NCI-H82 (cell line): Measurements from ENCODE around the gene APOBEC3B.
"Not testable (repeated sequence)": the region's sequence is repeated elsewhere in the genome, so short reads cannot be mapped to it uniquely, and the experiment has no call there.

Experiments used
- DNase-seq: peaks from one replicate; lab custom pipeline; 2025; lab: John Stamatoyannopoulos, UW

The APOBEC3B gene

DNA sequence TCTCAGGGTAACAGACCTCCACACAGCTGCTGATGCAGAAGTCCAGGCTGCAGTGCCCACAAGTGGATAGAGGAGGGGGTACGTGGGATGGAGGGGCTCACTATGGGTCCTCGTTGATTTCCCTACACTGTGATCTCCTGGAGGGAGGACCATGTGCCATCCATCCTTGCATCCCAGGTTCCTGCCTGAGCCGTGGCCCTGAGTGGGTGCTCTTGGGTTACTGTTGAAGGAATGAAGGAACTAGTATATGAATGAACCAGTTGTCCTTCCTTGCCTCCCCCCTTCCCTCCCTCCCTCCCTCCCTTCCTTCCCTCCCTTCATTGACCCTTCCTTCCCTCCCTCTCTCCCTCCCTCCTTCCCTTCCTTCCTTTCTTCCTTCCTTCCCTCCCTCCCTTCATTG, 15.4 kb downstream of the APOBEC3B start:
- no peak for DNase-seq

DNA sequence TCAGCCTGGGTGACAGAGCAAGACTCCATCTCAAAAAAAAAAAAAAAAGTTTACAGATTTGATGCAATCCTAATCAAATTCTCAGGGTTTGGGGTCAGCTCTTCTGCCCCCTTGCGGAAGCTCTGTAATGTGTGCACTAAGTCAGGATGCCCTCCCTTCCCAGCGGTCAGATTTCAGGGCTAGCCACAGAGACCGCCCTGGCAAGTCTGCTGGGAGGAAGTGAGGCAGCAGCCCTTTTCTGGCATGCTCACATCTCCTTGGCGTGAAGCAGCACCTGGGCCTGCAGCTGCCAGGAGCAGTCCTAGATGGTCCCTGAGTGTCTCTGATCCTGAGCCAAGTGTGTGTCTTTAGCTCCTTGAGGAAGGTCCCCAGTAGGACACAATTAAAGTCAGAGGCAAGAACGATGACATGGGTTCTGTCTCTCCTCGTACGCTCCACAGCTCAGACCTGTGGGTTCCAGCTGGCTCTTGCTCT, 21.1 kb downstream of the APOBEC3B start:
- DNase-seq, result peak; percentile 63

DNA sequence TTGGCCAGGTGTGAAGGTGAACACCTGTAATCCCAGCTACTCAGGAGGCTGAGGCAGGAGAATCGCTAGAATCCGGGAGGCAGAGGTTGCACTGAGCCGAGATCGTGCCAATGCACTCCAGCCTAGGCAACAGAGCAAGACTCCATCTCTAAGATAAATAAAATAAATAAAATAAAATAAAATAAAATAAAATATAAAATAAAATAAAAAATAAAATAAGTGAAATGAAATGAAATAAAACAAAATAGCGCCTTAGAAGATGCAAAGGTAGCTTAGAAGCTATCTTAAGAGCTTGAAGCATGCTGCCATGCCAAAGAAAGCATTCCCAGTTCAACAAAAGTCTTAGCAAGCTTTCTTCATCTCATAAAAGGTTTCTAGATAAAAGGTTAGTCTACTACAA, 25.0 kb downstream of the APOBEC3B start:
- no peak for DNase-seq

DNA sequence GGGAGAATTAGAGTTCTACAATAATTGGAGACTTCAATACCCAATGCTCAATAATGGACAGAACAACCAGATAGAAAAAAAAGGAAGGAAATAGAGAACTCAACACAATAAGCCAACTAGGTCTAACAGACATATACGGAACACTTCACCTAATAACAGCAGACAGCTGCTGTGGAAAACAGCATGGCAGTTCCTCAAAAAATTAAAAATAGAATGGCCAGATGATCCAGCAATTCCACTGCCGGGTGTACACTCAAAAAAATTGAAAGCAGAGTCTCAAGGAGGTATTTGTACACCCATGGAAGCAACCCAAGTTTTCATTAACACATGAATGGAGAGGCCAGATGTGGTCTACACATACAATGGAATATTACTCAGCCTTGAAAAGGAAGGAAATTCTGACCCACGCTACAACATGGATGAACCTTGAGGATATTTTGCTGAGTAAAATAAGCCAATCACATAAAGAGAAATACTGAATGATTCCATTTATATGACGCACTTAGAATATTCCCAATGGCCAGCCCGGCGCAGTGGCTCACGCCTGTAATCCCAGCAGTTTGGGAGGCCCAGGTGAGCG, 26.2 kb downstream of the APOBEC3B start:
- not testable (repeated sequence) for DNase-seq

DNA sequence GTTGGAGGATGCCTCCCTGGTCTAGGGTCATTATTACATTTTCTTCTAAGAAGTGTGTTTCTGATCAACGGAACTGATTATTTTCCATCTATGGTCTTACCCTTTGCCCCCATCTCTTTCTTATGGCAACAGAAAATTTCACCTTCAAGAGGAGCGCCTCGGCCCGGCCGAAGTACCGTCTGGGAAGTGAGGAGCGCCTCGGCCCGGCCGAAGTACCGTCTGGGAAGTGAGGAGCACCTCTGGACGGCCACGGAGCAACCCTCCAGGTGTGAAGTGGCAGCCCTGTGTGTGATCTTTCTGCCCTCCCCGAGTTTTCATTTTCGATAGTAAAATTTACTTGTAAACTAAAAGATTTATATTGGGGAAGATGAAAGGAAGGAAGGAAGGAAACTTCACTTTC, 28.8 kb downstream of the APOBEC3B start:
- DNase-seq, result no peak

DNA sequence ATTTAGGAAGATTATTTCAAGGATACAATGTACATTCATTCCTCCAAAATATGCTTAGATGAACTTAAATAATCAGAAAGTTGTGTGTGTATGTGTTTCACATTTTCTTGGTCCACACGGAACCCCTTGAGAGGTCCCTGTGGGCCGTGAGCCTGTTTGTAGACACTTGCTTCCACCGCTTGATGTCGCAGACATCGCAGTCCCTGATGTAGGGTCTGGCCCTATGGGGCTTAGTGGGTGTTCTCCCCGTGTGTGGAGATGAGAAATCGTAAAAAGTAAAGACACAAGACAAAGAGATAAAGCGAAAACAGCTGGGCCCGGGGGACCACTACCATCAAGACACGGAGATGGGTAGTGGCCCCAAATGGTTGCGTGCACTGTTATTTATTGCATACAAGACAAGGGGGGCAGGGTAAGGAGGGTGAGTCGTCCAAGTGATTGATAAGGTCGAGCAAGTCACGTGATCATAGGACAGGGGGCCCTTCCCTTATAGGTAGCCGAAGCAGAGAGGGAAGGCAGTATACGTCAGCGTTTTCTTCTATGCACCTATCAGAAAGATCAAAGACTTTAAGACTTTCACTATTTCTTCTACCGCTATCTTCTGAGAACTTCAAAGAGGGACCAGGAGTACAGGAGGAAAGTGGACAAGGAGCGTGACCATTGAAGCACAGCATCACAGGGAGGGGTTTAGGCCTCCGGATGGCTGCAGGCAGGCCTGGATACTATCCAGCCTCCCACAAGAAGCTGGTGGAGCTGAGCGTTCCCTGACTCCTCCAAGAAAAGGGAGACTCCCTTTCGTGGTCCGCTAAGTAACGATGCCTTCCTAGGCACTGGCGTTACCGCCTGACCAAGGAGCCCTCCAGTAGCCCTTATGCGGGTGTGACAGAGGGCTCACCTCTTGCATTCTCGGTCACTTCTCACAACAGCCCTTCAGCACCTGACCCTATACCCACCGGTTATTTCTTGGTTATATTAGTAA, 30.7 kb downstream of the APOBEC3B start:
- DNase-seq, result no peak

DNA sequence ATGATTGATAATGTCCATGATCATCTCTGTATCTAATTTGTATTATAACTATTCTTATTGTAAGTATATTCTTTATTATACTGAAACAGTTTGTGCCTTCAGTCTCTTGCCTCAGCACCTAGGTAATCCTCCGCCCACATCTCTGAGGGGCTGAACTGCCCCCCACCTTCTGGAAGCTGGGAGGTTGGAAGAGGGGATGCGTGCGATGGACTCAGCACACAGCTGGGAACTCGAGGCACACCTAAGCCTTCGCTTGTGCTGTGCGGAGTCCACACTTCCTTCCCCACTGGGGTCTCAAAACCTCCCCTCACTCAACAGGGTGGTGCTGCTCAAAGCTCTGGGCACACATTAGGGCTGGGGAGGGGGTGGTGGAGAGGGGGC, 31.4 kb downstream of the APOBEC3B start:
- not testable (repeated sequence) for DNase-seq

DNA sequence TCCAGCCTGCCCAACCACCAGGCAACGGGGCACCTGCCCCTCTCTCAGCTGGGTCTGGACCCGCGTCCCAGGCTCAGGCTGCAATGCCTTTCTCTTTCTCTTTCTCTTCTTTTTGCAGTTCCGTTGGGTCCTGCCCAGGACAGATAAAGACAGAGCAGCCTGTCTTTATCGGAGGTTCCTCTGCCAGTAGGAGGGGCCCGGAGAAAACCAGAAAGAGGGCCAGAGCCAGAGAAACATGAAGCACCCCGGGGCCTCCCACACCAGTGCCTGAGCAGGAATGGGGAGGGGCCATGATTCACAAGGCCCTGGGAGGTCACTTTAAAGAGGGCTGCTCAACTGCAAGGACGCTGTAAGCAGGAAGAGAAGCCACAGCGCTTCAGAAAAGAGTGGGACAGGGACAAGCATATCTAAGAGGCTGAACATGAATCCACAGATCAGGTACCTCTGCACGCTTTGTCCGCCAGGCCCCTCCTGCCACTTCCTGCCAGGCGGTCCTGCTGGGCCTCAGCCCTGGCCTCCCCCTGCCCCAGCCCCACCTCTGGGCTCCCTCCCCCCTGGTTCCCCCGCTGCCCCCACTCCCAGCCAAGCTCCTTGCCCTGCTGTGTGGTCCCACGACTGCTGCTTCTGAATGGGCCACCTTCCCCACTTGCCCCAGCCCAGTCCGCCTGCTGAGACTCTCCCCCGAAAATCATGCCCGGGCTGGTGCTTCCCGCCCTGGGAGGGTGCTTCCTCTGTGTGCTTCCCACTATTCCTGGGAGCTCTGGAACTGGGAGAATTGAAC, 32.0 kb downstream of the APOBEC3B start, which contains the start of gene APOBEC3C:
Gene APOBEC3C (plus strand): TSS at position 316 of the 781 bp plus-strand sequence. CDS start 106 bp downstream, at position 422.
- no peak for DNase-seq

DNA sequence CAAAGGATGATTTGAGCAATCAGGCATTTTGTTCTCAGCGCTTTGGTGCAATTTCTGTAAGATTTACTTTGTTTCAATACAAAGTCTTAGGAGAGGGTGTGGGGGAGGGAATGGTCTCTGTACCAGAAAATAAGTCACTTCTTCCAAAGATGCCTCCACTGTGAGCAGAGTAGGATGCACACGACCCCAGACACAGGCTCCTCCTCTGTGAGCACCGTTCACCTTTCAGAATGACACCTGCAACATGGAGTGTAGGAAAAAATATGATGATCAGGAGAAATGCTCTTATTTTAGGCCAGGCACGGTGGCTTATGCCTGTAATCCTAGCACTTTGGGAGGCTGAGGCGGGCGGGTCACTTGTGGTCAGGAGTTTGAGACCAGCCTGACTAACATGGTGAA, 32.6 kb downstream of the APOBEC3B start:
- DNase-seq, result not testable (repeated sequence)

DNA sequence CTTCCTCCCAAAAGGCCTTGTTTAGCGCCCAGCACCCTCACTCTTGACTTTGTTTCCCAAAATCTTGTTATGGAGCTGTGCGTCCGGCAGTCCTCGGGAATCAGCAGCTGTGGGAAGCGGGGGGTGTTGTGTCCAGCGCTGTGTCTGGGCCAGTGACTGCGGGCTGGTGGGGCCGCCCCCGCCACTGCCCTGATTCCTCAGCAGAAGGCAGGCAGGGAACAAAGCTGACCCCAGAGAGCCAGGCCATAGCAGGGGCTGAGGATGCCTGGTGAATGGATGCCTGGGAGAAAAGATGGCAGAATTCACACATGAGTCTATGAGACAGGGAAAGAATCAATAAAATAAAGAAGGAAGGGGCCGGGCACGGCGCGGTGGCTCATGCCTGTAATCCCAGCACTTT, 34.4 kb downstream of the APOBEC3B start:
- no peak for DNase-seq

DNA sequence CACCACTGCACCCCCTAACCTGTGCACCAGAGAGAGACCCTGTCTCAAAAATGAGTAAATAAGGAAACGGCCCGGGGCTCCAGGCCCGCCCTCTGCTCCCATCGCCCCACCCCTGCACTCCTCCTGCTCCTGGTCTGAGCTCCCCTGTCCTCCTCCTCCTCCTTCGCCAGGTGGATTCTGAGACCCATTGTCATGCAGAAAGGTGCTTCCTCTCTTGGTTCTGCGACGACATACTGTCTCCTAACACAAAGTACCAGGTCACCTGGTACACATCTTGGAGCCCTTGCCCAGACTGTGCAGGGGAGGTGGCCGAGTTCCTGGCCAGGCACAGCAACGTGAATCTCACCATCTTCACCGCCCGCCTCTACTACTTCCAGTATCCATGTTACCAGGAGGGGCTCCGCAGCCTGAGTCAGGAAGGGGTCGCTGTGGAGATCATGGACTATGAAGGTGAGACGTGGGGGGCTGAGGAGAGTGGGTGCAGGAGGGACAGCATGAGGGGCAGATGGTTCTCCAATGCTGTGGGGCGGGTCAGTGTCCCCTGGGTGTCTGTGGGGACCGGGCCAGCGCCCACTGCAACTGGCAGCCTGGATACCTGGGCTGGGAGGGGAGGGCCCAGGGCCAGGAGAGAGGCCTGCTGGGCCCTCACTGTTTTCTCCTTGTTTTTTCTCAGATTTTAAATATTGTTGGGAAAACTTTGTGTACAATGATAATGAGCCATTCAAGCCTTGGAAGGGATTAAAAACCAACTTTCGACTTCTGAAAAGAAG, 35.6 kb downstream of the APOBEC3B start:
- no peak for DNase-seq

DNA sequence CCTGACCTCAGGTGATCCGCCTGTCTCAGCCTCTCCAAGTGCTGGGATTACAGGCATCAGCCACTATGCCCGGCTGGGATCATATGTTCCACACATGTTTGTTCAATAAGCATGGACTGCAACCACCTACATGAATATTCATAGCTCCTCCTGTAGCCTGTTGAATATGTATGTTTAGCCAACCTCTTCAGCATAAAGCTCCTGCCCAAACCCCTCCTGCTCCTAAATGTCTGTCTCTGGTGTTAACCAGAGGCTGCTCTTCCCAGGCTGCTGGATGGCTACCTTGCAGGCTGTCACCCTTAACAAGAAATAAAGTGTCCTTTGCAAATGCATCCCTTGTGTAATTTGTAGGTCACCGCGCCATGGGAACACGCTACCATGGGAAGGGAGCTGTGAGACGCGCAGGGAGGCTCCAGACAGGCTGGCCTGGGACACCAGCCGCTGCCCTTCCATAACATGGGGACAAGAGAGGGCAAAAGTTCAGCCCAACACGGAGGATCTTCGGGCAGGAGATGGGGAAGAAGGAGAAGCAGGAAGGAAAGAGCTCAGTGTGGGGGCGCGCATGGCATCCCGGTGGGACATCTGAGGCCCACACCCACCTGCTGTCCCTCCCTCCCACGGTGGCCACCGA, 38.0 kb downstream of the APOBEC3B start:
- not testable (repeated sequence) for DNase-seq

DNA sequence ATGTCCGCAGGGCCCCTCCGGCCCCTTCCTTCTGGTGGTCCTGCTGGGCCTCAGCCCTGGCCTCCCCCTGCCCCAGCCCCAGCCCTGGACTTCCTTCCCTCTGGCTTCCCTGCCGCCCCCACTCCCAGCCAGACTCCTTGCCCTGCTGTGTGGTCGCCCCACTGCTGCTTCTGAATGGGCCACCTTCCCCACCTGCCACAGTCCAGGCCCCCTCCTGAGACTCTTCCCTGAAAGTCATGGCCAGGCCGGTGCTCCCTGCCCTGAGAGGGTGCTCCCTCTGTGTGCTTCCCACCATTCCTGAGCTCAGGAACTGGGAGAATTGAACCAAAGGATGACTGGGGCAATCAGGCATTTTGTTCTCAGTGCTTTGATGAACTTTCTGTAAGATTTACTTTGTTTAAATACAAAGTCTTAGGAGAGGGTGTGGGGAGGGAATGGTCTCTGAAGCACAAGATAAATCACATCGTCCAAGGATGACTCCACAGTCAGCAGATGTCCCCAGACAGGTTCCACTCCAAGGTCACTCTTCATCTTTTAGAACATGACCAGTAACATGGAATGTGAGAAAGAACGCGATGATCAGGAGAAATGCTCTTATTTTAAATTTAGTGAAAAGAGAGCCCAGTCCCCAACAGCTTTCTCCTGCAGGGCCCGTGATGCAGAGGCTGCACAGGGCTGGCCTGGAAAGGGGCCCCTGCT, 39.6 kb downstream of the APOBEC3B start:
- no peak for DNase-seq

DNA sequence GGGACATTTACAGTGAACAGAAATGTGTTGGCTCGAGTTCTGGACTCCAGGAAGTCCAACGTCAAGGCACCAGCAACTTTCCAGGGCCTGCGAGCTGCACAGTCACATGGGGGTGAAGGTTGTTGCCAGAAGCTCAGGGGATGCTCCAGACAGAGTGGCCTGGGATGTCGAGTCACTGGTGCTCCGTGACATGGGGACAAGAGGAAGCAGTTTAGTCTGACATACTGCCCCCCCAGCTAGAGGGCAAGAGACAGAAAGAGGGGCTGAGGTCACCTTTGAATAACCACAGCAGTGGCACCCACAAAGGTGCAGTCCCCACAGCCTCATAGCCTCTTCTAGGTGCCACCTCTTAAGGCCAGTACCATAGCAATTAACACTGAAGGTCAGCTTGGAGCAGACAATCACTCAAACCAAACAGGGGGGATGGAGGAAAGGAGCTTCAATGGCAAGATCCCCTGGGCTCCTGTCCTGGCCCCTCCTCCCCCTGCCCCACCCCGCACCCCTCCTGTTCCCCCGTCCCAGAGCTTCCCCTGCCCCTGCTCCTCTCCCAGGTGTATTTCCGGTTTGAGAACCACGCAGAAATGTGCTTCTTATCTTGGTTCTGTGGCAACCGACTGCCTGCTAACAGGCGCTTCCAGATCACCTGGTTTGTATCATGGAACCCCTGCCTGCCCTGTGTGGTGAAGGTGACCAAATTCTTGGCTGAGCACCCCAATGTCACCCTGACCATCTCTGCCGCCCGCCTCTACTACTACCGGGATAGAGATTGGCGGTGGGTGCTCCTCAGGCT, 42.6 kb downstream of the APOBEC3B start:
- DNase-seq, result no peak

DNA sequence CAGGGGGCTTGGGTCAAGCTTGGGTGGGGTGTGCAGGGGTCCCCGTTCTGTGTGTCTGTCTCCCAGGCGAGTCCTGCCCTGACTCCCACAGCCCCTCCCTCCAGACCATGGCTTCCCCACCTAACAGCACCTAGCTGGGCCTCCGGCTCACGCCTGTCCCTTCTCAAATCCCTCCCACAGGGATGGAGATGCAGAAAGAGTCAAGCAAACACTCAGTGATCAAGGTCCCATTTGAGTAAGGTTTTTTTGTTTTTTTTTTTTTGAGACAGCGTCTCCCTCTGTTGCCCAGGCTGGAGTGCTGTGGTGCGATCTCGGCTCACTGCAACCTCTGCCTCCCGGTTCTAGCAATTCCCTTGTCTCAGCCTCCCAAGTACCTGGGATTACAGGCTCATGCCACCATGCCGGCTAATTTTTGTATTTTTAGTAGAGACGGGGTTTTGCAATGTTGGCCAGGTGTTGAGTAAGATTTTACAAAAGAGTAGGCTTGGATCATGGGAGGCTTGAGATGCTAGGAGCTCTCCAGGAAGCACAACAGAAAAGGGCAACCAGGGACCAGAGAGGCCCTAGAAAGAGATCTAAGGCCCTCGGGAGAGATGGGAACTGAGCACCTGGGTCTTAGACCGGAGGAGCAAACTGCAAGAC, 44.5 kb downstream of the APOBEC3B start:
- DNase-seq, result no peak

DNA sequence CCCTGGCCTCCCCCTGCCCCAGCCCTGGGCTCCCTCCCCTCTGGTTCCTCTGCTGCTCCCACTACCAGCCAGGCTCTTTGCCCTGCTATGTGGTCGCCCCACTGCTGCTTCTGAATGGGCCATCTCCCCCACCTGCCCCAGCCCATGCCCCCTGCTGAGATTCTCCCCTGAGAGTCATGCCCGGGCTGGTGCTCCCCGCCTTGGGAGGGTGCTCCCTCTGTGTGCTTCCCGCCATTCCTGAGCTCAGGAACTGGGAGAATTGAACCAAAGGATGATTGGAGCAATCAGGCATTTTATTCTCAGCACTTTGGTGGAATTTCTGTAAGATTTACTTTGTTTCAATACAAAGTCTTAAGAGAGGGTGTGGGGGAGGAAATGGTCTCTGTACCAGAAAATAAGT, 45.6 kb downstream of the APOBEC3B start:
- DNase-seq, result no peak

DNA sequence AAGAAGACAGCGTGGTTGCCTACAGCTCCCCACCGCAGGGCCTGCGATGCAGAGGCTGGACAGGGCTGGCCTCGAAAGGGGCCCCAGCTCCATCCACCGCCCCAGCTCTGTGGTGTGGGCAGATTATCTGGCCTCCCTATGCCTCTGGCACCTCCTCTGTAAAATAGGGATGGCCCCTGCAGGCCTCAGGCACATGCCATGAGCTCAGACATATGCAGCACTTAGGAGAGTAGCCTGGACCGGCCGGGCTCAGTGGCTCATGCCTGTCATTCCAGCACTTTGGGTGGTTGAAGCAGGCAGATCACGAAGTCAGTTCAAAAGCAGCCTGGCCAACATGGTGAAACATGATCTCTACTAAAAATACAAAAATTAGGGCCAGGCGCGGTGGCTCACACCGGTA, 46.1 kb downstream of the APOBEC3B start:
- DNase-seq, result no peak

DNA sequence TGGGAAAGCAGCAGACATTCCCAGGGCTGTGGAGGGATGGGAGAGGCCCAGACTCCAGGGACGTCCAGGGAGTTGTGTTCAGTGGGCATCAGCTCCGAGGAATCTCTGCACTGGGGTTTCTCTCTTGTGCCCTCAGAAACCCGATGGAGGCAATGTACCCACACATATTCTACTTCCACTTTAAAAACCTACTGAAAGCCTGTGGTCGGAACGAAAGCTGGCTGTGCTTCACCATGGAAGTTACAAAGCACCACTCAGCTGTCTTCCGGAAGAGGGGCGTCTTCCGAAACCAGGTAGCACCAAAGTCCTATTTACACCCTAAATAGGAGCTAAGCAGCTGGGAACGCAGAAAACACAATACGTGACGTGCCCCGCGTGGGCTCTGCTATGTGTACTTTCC, 47.1 kb downstream of the APOBEC3B start:
- DNase-seq, result no peak

DNA sequence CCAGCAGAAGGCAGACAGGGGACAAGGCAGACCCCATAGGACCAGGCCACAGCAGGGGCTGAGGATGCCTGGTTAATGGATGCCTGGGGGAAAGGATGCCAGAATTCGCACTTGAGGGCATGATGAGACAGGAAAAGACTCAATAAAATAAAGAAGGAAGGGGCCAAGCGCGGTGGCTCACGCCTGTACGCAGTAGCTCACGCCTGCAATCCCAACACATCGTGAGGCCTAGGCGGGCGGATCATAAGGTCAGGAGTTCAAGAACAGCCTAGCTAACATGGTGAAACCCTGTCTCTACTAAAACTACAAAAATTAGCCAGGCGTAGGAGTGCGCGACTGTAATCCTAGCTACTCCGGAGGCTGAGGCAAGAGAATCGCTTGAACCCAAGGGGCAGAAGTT, 48.6 kb downstream of the APOBEC3B start:
- DNase-seq, result no peak
